WERI-Rb-1 (cell line): Measurements from ENCODE around the gene ANKRD12.
"Not testable (repeated sequence)": the region's sequence is repeated elsewhere in the genome, so short reads cannot be mapped to it uniquely, and the experiment has no call there.

Experiments used
- DNase-seq: peaks from one replicate; pipeline ENCODE4 v3.0.0-alpha.2; 2020
- H3K27ac ChIP-seq: fragments of 250-450 bp; sonication (Bioruptor Pico); 2 replicates; pipeline ENCODE4 v1.5.1; 2020; ENCODE audit warnings: mild to moderate bottlenecking, moderate library complexity
- H3K27me3 ChIP-seq: fragments of 250-450 bp; sonication (Bioruptor Pico); 2 replicates; pipeline ENCODE4 v1.5.1; 2021; ENCODE audit warnings: mild to moderate bottlenecking, low read depth, moderate library complexity; ENCODE audit not compliant: insufficient read depth, severe bottlenecking
- H3K36me3 ChIP-seq: fragments of 250-450 bp; sonication (Bioruptor Pico); 2 replicates; pipeline ENCODE4 v1.5.1; 2020; ENCODE audit warnings: mild to moderate bottlenecking, moderate library complexity
- H3K4me3 ChIP-seq: 2 replicates; pipeline ENCODE4 v1.5.1; 2011; ENCODE audit warnings: low read depth, mild to moderate bottlenecking, control low read depth, low read length
- H3K9me3 ChIP-seq: fragments of 250-450 bp; sonication (Bioruptor Pico); 2 replicates; pipeline ENCODE4 v1.5.1; 2021; ENCODE audit warnings: mild to moderate bottlenecking, moderate library complexity; ENCODE audit not compliant: severe bottlenecking
- CTCF ChIP-seq: IDR thresholded peaks from 2 replicates; pipeline ENCODE4 v1.5.1; 2011; ENCODE audit warnings: low read depth, mild to moderate bottlenecking, control low read depth, inconsistent platforms, low read length

Gene ANKRD12

GRCh38 chr18:9259173-9259572, 122.6 kb downstream of the ANKRD12 start:
- no peak for TF ChIP-seq CTCF
- H3K36me3 ChIP-seq, result peaks cover 55% of the 10 kb centered on the region
- no peaks in the 10 kb centered on the region for H3K27me3 ChIP-seq
- no peaks in the 10 kb centered on the region for H3K9me3 ChIP-seq
- H3K27ac ChIP-seq, result no peak overlapping the region
- H3K4me3 ChIP-seq, result no peak overlapping the region
- DNase-seq, result no peak

DNA sequence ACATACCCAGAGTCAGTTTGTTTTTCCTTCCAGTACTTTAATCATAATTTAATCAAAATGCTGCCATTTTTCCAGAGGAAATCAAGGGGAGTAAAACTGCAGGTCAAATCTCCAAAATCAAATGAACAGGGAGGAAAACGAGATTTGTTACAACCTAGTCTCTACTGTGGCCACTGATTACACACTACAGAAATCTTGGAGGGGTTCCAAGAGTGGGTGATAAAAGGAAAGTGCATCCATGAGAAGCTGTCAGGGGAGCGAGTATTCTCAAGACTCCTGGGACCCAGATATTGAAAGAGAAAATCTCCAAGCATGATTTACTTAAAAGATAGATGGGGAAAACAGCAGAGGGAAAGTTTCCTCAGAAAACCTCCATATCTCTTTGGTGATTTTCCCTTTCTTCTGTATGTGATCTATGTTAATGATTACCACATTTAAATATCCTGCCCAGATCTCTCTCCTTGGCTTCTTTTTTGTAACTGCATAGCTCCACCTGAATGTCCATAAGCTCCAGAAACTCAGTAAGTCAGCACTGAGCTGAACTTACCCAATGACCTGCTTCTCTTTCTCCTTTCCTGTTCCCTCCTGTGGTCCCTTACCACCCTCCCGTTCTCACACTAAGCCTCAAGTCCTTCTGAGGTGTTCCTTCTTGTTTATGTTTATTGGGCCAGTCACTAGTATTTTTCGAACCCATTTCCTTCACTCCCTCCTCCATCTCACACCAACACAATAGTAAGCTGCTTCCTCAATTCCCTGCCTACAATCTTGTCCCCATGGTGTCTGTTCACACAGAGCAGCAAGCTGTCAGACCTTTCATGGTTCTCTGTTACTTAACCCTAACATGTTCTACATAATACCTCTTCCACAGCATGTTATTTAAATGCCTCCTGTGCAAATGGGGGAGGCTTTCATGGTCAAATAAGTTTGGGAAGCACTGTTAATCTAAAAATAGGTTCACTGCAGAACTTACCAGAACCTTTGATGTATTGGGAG, 124.1 kb downstream of the ANKRD12 start:
- no peaks in the 10 kb centered on the region for H3K27me3 ChIP-seq
- H3K4me3 ChIP-seq, result no peak overlapping the region
- no peak for DNase-seq
- peaks cover 5% of the 10 kb centered on the region for H3K9me3 ChIP-seq
- H3K27ac ChIP-seq, result no peak overlapping the region
- TF ChIP-seq CTCF, result no peak
- peaks cover 60% of the 10 kb centered on the region for H3K36me3 ChIP-seq

- no peak for DNase-seq
- peaks cover 44% of the 10 kb centered on the region for H3K36me3 ChIP-seq
- no peak overlapping the region for H3K27ac ChIP-seq
- H3K4me3 ChIP-seq, result no peak overlapping the region
- peaks cover 7% of the 10 kb centered on the region for H3K9me3 ChIP-seq
- TF ChIP-seq CTCF, result no peak
- H3K27me3 ChIP-seq, result no peaks in the 10 kb centered on the region
Measured at GRCh38 chr18:9263264-9263663, 126.7 kb downstream of the ANKRD12 start.

- not testable (repeated sequence) for H3K4me3 ChIP-seq, H3K27ac ChIP-seq, H3K27me3 ChIP-seq, DNase-seq, H3K9me3 ChIP-seq
- peaks cover 35% of the 10 kb centered on the region for H3K36me3 ChIP-seq
Measured at GRCh38 chr18:9264797-9265196, 128.2 kb downstream of the ANKRD12 start.

DNA sequence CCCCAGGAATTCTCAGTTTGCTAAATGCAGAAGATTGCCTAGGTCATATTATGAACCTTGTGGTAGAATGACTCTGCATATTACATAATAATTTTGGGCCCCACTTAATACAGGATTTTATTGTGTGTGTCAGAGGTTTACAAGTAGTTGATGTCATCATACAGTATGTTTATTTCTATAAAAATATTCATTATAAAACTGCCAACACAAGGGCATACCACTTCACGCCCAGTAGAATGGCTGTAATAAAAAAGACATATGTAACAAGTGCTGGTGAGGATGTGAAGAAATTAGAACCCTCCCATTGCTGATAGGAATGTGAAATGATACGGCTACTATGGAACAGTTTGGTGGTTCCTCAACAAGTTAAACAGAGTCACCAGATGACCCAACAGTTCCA, 136.6 kb downstream of the ANKRD12 start:
- DNase-seq, result no peak
- no peaks in the 10 kb centered on the region for H3K27me3 ChIP-seq
- no peak overlapping the region for H3K27ac ChIP-seq
- TF ChIP-seq CTCF, result no peak
- no peaks in the 10 kb centered on the region for H3K9me3 ChIP-seq
- H3K4me3 ChIP-seq, result no peak overlapping the region
- H3K36me3 ChIP-seq, result peaks cover 36% of the 10 kb centered on the region

- H3K27me3 ChIP-seq, result no peaks in the 10 kb centered on the region
- H3K9me3 ChIP-seq, result no peaks in the 10 kb centered on the region
- no peak for DNase-seq
- H3K4me3 ChIP-seq, result no peak overlapping the region
- no peak for TF ChIP-seq CTCF
- no peak overlapping the region for H3K27ac ChIP-seq
- H3K36me3 ChIP-seq, result peaks cover 39% of the 10 kb centered on the region
Measured at GRCh38 chr18:9275890-9276289, 139.3 kb downstream of the ANKRD12 start.
